ENCODE measurements around the gene TUBGCP5.

DNA sequence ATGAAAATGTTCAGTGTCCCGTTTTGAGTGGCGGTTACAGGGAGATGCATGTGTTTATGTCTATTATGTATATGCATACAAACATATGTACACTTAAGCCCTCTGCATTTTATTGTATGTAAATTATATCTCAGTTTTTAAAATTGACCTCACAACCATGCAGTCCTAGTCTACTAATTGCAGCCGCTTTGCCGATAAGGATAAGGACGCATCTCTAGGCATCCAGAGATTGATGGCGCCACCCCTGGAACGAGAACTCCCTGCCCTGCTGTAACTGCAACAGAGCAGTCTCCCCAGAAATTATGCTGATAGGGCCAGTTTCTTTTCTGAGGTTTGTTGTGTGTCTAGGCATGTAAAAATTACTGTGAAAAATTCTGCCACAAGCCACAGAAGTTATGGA lies 40.4 kb upstream of the TUBGCP5 start:
- TF ChIP-seq, protein P1, sequence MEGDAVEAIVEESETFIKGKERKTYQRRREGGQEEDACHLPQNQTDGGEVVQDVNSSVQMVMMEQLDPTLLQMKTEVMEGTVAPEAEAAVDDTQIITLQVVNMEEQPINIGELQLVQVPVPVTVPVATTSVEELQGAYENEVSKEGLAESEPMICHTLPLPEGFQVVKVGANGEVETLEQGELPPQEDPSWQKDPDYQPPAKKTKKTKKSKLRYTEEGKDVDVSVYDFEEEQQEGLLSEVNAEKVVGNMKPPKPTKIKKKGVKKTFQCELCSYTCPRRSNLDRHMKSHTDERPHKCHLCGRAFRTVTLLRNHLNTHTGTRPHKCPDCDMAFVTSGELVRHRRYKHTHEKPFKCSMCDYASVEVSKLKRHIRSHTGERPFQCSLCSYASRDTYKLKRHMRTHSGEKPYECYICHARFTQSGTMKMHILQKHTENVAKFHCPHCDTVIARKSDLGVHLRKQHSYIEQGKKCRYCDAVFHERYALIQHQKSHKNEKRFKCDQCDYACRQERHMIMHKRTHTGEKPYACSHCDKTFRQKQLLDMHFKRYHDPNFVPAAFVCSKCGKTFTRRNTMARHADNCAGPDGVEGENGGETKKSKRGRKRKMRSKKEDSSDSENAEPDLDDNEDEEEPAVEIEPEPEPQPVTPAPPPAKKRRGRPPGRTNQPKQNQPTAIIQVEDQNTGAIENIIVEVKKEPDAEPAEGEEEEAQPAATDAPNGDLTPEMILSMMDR (IDR thresholded peaks at IDR 0.05) = no peak
- TF ChIP-seq POLR2AphosphoS5 (IDR thresholded peaks at IDR 0.05) = no peak
- TF ChIP-seq POLR2A (IDR thresholded peaks at IDR 0.05; ENCODE audit: low read depth) = no peak
- no peak for TF ChIP-seq EP300 (IDR thresholded peaks at IDR 0.05)
